Type B pancreatic cell (in vitro differentiated cells): ENCODE measurements around the gene CHRNA10. TPM values are rescaled to one million over a fixed set of nuclear protein-coding genes. Genes with fewer than 3 reads are reported as not detected.

Experiments
- DNase-seq: peaks from one replicate; pipeline ENCODE4 v3.0.0; 2021; ENCODE audit warnings: mixed read lengths; ENCODE audit not compliant: unreplicated experiment; ENCODE audit errors: extremely low spot score
- H3K27ac Mint-ChIP-seq: 2 replicates; pipeline ENCODE4 v1.8.0; 2021; ENCODE audit warnings: mild to moderate bottlenecking, mixed read lengths
- H3K27me3 Mint-ChIP-seq: 2 replicates; pipeline ENCODE4 v1.8.0; 2021; ENCODE audit warnings: mixed read lengths
- H3K36me3 Mint-ChIP-seq: 2 replicates; pipeline ENCODE4 v1.8.0; 2021; ENCODE audit warnings: mixed read lengths
- H3K4me1 Mint-ChIP-seq: one replicate; pipeline ENCODE4 v1.8.0; 2021; ENCODE audit warnings: mixed read lengths; ENCODE audit not compliant: unreplicated experiment
- H3K4me3 Mint-ChIP-seq: 2 replicates; pipeline ENCODE4 v1.8.0; 2021; ENCODE audit warnings: mild to moderate bottlenecking, mixed read lengths
- H3K9me3 Mint-ChIP-seq: 2 replicates; pipeline ENCODE4 v1.8.0; 2021; ENCODE audit warnings: mixed read lengths
- total RNA-seq: library from RNA; stranded (reverse); gene quantifications from 2 replicates; pipeline ENCODE4 v1.2.1, GENCODE V29; 2021; ENCODE audit warnings: low replicate concordance
- TF ChIP-seq, protein P1 (sequence below): fragments of 200-600 bp; sonication (generic); conservative IDR thresholded peaks from 2 replicates; pipeline ENCODE4 v1.5.0; 2021; ENCODE audit warnings: antibody characterized with exemption, mild to moderate bottlenecking

Gene CHRNA10
- total RNA-seq, 1 donor from 2014 or later, result 2.9 TPM

- DNase-seq, result no peak
- Mint-ChIP-seq H3K27ac (no peak overlapping the region), H3K4me1 (peaks cover 13% of the 10 kb centered on the region), H3K4me3 (no peak overlapping the region), H3K9me3 (no peaks in the 10 kb centered on the region), H3K27me3 (no peaks in the 10 kb centered on the region), H3K36me3 (peaks cover 19% of the 10 kb centered on the region)
- TF ChIP-seq, protein P1, sequence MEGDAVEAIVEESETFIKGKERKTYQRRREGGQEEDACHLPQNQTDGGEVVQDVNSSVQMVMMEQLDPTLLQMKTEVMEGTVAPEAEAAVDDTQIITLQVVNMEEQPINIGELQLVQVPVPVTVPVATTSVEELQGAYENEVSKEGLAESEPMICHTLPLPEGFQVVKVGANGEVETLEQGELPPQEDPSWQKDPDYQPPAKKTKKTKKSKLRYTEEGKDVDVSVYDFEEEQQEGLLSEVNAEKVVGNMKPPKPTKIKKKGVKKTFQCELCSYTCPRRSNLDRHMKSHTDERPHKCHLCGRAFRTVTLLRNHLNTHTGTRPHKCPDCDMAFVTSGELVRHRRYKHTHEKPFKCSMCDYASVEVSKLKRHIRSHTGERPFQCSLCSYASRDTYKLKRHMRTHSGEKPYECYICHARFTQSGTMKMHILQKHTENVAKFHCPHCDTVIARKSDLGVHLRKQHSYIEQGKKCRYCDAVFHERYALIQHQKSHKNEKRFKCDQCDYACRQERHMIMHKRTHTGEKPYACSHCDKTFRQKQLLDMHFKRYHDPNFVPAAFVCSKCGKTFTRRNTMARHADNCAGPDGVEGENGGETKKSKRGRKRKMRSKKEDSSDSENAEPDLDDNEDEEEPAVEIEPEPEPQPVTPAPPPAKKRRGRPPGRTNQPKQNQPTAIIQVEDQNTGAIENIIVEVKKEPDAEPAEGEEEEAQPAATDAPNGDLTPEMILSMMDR, result no peak
These were observed 1.4 kb downstream of the CHRNA10 start for GRCh38 chr11:3669742-3670183.

GRCh38 chr11:3669128-3669527 lies 2.1 kb downstream of the CHRNA10 start:
- Mint-ChIP-seq H3K36me3 (peaks cover 17% of the 10 kb centered on the region), H3K4me1 (peaks cover 13% of the 10 kb centered on the region), H3K4me3 (no peak overlapping the region), H3K27ac (no peak overlapping the region), H3K9me3 (no peaks in the 10 kb centered on the region), H3K27me3 (no peaks in the 10 kb centered on the region)
- no peak for DNase-seq
- TF ChIP-seq, protein P1, result no peak

GRCh38 chr11:3667149-3668035 lies 3.8 kb downstream of the CHRNA10 start:
- no peak overlapping the region for H3K4me3 Mint-ChIP-seq
- H3K27ac Mint-ChIP-seq, result no peak overlapping the region
- H3K4me1 Mint-ChIP-seq, result peaks cover 8% of the 10 kb centered on the region
- H3K27me3 Mint-ChIP-seq, result no peaks in the 10 kb centered on the region
- TF ChIP-seq, protein P1, result no peak
- DNase-seq, result no peak
- peaks cover 16% of the 10 kb centered on the region for H3K36me3 Mint-ChIP-seq
- no peaks in the 10 kb centered on the region for H3K9me3 Mint-ChIP-seq

- H3K4me3 Mint-ChIP-seq, result no peak overlapping the region
- peaks cover 13% of the 10 kb centered on the region for H3K36me3 Mint-ChIP-seq
- no peak for DNase-seq
- TF ChIP-seq, protein P1, result no peak
- no peaks in the 10 kb centered on the region for H3K4me1 Mint-ChIP-seq
- no peaks in the 10 kb centered on the region for H3K9me3 Mint-ChIP-seq
- H3K27ac Mint-ChIP-seq, result no peak overlapping the region
- no peaks in the 10 kb centered on the region for H3K27me3 Mint-ChIP-seq
These were observed 5.1 kb downstream of the CHRNA10 start for GRCh38 chr11:3666023-3666530.

GRCh38 chr11:3665336-3666022 lies 5.7 kb downstream of the CHRNA10 start:
- Mint-ChIP-seq H3K36me3 (peaks cover 8% of the 10 kb centered on the region), H3K27ac (no peak overlapping the region), H3K9me3 (no peaks in the 10 kb centered on the region), H3K4me1 (no peaks in the 10 kb centered on the region), H3K27me3 (no peaks in the 10 kb centered on the region), H3K4me3 (no peak overlapping the region)
- no peak for DNase-seq
- TF ChIP-seq, protein P1, result no peak
